ENCODE measurements around the gene SASS6.
"Not testable (repeated sequence)": the region's sequence is repeated elsewhere in the genome, so short reads cannot be mapped to it uniquely, and the experiment has no call there.

The SASS6 gene

GRCh38 chr1:100107696-100108095 lies 25.0 kb downstream of the SASS6 start:
- no peak for DNase-seq (ENCODE audit: low spot score)

- DNase-seq (ENCODE audit: low spot score), result no peak
These were observed 31.2 kb downstream of the SASS6 start for GRCh38 chr1:100101564-100101963.

- DNase-seq (ENCODE audit: low spot score), result no peak
These were observed 32.5 kb downstream of the SASS6 start for GRCh38 chr1:100100202-100100601.

GRCh38 chr1:100090471-100090870 lies 42.3 kb downstream of the SASS6 start:
- no peak for DNase-seq (ENCODE audit: low spot score)

- no peak for DNase-seq (ENCODE audit: low spot score)
These were observed 43.6 kb downstream of the SASS6 start for GRCh38 chr1:100089082-100089481.

- DNase-seq (ENCODE audit: low spot score), result no peak
These were observed 45.3 kb downstream of the SASS6 start for GRCh38 chr1:100087396-100087795.

GRCh38 chr1:100080331-100080730 lies 52.4 kb downstream of the SASS6 start:
- no peak for DNase-seq (ENCODE audit: low spot score)

GRCh38 chr1:100077531-100077930 lies 55.2 kb downstream of the SASS6 start:
- no peak for DNase-seq (ENCODE audit: low spot score)

- DNase-seq (ENCODE audit: low spot score), result no peak
These were observed 56.0 kb downstream of the SASS6 start for GRCh38 chr1:100076744-100077143.

- no peak for DNase-seq (ENCODE audit: low spot score)
These were observed 56.4 kb downstream of the SASS6 start for GRCh38 chr1:100076319-100076718.

- DNase-seq (ENCODE audit: low spot score), result no peak
These were observed 57.0 kb downstream of the SASS6 start for GRCh38 chr1:100075773-100076172.

- DNase-seq (ENCODE audit: low spot score), result no peak
These were observed 57.9 kb downstream of the SASS6 start for GRCh38 chr1:100074604-100075395.

GRCh38 chr1:100073531-100073930 lies 59.2 kb downstream of the SASS6 start:
- no peak for DNase-seq (ENCODE audit: low spot score)

GRCh38 chr1:100070201-100070939 lies 62.4 kb downstream of the SASS6 start:
- DNase-seq (ENCODE audit: low spot score), result no peak

GRCh38 chr1:100065969-100066227 lies 66.8 kb downstream of the SASS6 start:
- DNase-seq (ENCODE audit: low spot score), result no peak

GRCh38 chr1:100065183-100065968 lies 67.4 kb downstream of the SASS6 start:
- DNase-seq (ENCODE audit: low spot score), result no peak

GRCh38 chr1:100061681-100062080 lies 71.0 kb downstream of the SASS6 start:
- DNase-seq (ENCODE audit: low spot score), result no peak

GRCh38 chr1:100053727-100054126 lies 79.0 kb downstream of the SASS6 start:
- DNase-seq (ENCODE audit: low spot score), result no peak

- DNase-seq (ENCODE audit: low spot score), result no peak
These were observed 79.6 kb downstream of the SASS6 start for GRCh38 chr1:100053119-100053518.

- DNase-seq (ENCODE audit: low spot score), result no peak
These were observed 80.8 kb downstream of the SASS6 start for GRCh38 chr1:100051893-100052292.

- no peak for DNase-seq (ENCODE audit: low spot score)
These were observed 81.3 kb downstream of the SASS6 start for GRCh38 chr1:100051401-100051800.

GRCh38 chr1:100050139-100050538 lies 82.6 kb downstream of the SASS6 start:
- DNase-seq (ENCODE audit: low spot score), result no peak

- not testable (repeated sequence) for DNase-seq (ENCODE audit: low spot score)
These were observed 85.5 kb downstream of the SASS6 start for GRCh38 chr1:100047235-100047708.
